HepG2 (cell line): Measurements from ENCODE around the gene ID3. TPM values are rescaled to one million over a fixed set of nuclear protein-coding genes. Genes with fewer than 3 reads are reported as not detected.

Experiments
- ARID3A ChIP-seq: IDR thresholded peaks from 2 replicates; pipeline ENCODE4 v1.6.1; 2012; ENCODE audit warnings: low read depth, low read length, improper control_type of control experiment
- ARNT ChIP-seq: fragments of 450-650 bp; IDR thresholded peaks from 2 replicates; pipeline ENCODE4 v1.6.1; 2017
- ATF2 ChIP-seq: sonication (generic); formaldehyde crosslinking; IDR thresholded peaks from 2 replicates; pipeline ENCODE4 v1.4.0; 2020; ENCODE audit warnings: missing genetic modification reagents
- BCL6 ChIP-seq: IDR thresholded peaks from 2 replicates; pipeline ENCODE4 v1.6.1; 2016; ENCODE audit warnings: missing genetic modification reagents, missing compliant biosample characterization
- EP300 ChIP-seq, 3 experiments: sonication (generic) in 1 of 3; formaldehyde crosslinking in 1 of 3; IDR thresholded peaks; 2 replicates each; pipeline versions ENCODE4 v1.5.1 to v1.6.1; 2011 to 2020; ENCODE audit warnings: low read depth in 2 of 3, low read length in 2 of 3, borderline replicate concordance in 1 of 3, improper control_type of control experiment in 1 of 3, mild to moderate bottlenecking in 1 of 3, missing genetic modification reagents in 1 of 3, moderate library complexity in 1 of 3
- GMEB1 ChIP-seq: sonication (generic); formaldehyde crosslinking; IDR thresholded peaks from 2 replicates; pipeline ENCODE4 v1.5.1; 2020; ENCODE audit warnings: missing genetic modification reagents, mild to moderate bottlenecking, borderline replicate concordance
- HNRNPK ChIP-seq: fragments of 200-400 bp; formaldehyde crosslinking; IDR thresholded peaks from 2 replicates; pipeline ENCODE4 v1.6.1; 2018; ENCODE audit warnings: low read length, low read depth, moderate library complexity, mild to moderate bottlenecking; ENCODE audit not compliant: poor library complexity, severe bottlenecking
- KLF6 ChIP-seq: IDR thresholded peaks from 2 replicates; pipeline ENCODE4 v1.8.0; 2016; ENCODE audit warnings: missing biosample characterization, missing genetic modification reagents
- MBD4 ChIP-seq: IDR thresholded peaks from 2 replicates; pipeline ENCODE4 v1.6.1; 2012; ENCODE audit warnings: low read length, inconsistent platforms, borderline replicate concordance
- MEIS2 ChIP-seq: sonication (generic); formaldehyde crosslinking; IDR thresholded peaks from 2 replicates; pipeline ENCODE4 v1.9.0; 2021; ENCODE audit warnings: mild to moderate bottlenecking, missing genetic modification reagents
- MLXIP ChIP-seq: sonication (generic); formaldehyde crosslinking; IDR thresholded peaks from 2 replicates; pipeline ENCODE4 v1.9.0; 2021; ENCODE audit warnings: missing genetic modification reagents, borderline replicate concordance
- MTF1 ChIP-seq: sonication (generic); formaldehyde crosslinking; IDR thresholded peaks from 2 replicates; pipeline ENCODE4 v1.5.0; 2020; ENCODE audit warnings: missing genetic modification reagents
- MYNN ChIP-seq: sonication (generic); formaldehyde crosslinking; IDR thresholded peaks from 2 replicates; pipeline ENCODE4 v1.4.0; 2020; ENCODE audit warnings: mild to moderate bottlenecking, low read depth, missing genetic modification reagents
- PAWR ChIP-seq: sonication (generic); formaldehyde crosslinking; IDR thresholded peaks from 2 replicates; pipeline ENCODE4 v1.4.0; 2020; ENCODE audit warnings: missing genetic modification reagents, mild to moderate bottlenecking, borderline replicate concordance
- RARA ChIP-seq: IDR thresholded peaks from 2 replicates; pipeline ENCODE4 v1.6.1; 2016; ENCODE audit warnings: missing genetic modification reagents, missing compliant biosample characterization
- ZNF414 ChIP-seq: sonication (generic); formaldehyde crosslinking; IDR thresholded peaks from 2 replicates; pipeline ENCODE4 v1.5.0; 2020; ENCODE audit warnings: missing genetic modification reagents
- ZNF496 ChIP-seq: sonication (generic); formaldehyde crosslinking; IDR thresholded peaks from 2 replicates; pipeline ENCODE4 v1.8.1; 2023; ENCODE audit warnings: mild to moderate bottlenecking, moderate library complexity, missing genetic modification reagents; ENCODE audit not compliant: insufficient replicate concordance
- ZNF670 ChIP-seq: sonication (generic); formaldehyde crosslinking; IDR thresholded peaks from 2 replicates; pipeline ENCODE4 v1.8.0; 2022; ENCODE audit warnings: mild to moderate bottlenecking, missing genetic modification reagents, borderline replicate concordance
- polyA plus RNA-seq, 8 experiments: library from polyadenylated mRNA; depleted of rRNA in 3 of 8; stranded (reverse) in 7 of 8; unstranded in 1 of 8; fragments of >200 nt; fragmentation: Illumina TruSeq in 4 of 8; extraction: Trizol in 4 of 8; gene quantifications; 2 replicates each; pipeline versions ENCODE4 v1.2.1 to v1.2.3, GENCODE V29; 2011 to 2016; ENCODE audit warnings: low read depth in 4 of 8, missing spikeins in 1 of 8, mixed read lengths in 1 of 8; ENCODE audit not compliant: insufficient read depth in 1 of 8
- total RNA-seq, 5 experiments: library from RNA; depleted of rRNA; stranded (reverse); fragments of >200 nt; fragmentation: Illumina TruSeq; extraction: Trizol; gene quantifications; 2 replicates each; pipeline ENCODE4 v1.2.3, GENCODE V29; 2016; ENCODE audit warnings: low read depth in 1 of 5

Gene ID3
- total and polyA plus RNA-seq, 2 of the 13 experiments (the other 11 are each of a cell fraction or from before 2014, with no cell fraction given): 64.8 to 115 TPM

- TF ChIP-seq ATF2 (CRISPR knock-in tag) (peak; percentile 36; the same call in 1 of the 2 replicates), HNRNPK (no peak), ARID3A (no peak), ARNT (no peak), MEIS2 (CRISPR knock-in tag) (no peak), PAWR (CRISPR knock-in tag) (no peak), ZNF414 (CRISPR knock-in tag) (0 out of 2 replicates have a peak, but pooled peaks have one; percentile 37), ZNF670 (CRISPR knock-in tag) (no peak), BCL6 (CRISPR knock-in tag) (no peak), EP300 (IDR thresholded peaks at IDR 0.05; ENCODE audit: low read depth in 2 of 2, low read length in 2 of 2) (no peak), EP300 (CRISPR knock-in tag; IDR thresholded peaks at IDR 0.05; ENCODE audit: borderline replicate concordance) (no peak), ZNF496 (CRISPR knock-in tag) (no peak), KLF6 (CRISPR knock-in tag) (no peak; the same call in 1 of the 2 replicates), GMEB1 (no peak), MLXIP (CRISPR knock-in tag) (no peak), MBD4 (no peak), MYNN (CRISPR knock-in tag) (no peak), RARA (CRISPR knock-in tag) (no peak), MTF1 (CRISPR knock-in tag) (no peak)
Measured at GRCh38 chr1:23539698-23540266, 19.5 kb downstream of the ID3 start (continued).
